IPS-15b (cell line): ENCODE results near the gene NRAS.
A peak's percentile ranks its signal among the peaks of the same experiment; 100 is the strongest.

Experiments used
- H3K27me3 ChIP-seq: one replicate; pipeline ENCODE4 v1.6.1; 2013; ENCODE audit warnings: low read length; ENCODE audit not compliant: control insufficient read depth, insufficient read depth
- H3K36me3 ChIP-seq: one replicate; pipeline ENCODE4 v1.6.1; 2013; ENCODE audit warnings: low read length; ENCODE audit not compliant: control insufficient read depth, insufficient read depth
- H3K4me1 ChIP-seq: one replicate; pipeline ENCODE4 v1.6.1; 2013; ENCODE audit warnings: mild to moderate bottlenecking, low read length; ENCODE audit not compliant: control insufficient read depth, insufficient read depth
- H3K4me3 ChIP-seq: one replicate; pipeline ENCODE4 v1.5.1; 2013; ENCODE audit warnings: low read depth, low read length
- H3K9ac ChIP-seq: one replicate; pipeline ENCODE4 v1.6.1; 2013; ENCODE audit warnings: low read depth, mild to moderate bottlenecking, low read length
- H3K9me3 ChIP-seq: one replicate; pipeline ENCODE4 v1.6.1; 2013; ENCODE audit warnings: mild to moderate bottlenecking, low read length; ENCODE audit not compliant: control insufficient read depth, insufficient read depth

Gene NRAS

GRCh38 chr1:114695430-114696058, 21.0 kb downstream of the NRAS start, which contains the start of gene AMPD1:
Gene AMPD1, minus strand, starts transcription at chr1:114695546. Its CDS starts 75 bp downstream, at chr1:114695471.
- Histone ChIP-seq H3K27me3 (no peaks in the 10 kb centered on the region), H3K4me3 (no peak within 1 kb of the TSS), H3K9ac (no peak within 1 kb of the TSS), H3K9me3 (no peaks in the 10 kb centered on the region), H3K36me3 (no peaks in the 10 kb centered on the region), H3K4me1 (no peaks in the 10 kb centered on the region)

- Histone ChIP-seq H3K4me3 (no peak overlapping the region), H3K9ac (no peak overlapping the region)
Measured at GRCh38 chr1:114694540-114695310, 21.8 kb downstream of the NRAS start.

GRCh38 chr1:114692947-114693346, 23.6 kb downstream of the NRAS start:
- no peaks in the 10 kb centered on the region for H3K9me3 ChIP-seq
- H3K27me3 ChIP-seq: peaks cover 2% of the 10 kb centered on the region
- no peak overlapping the region for H3K9ac ChIP-seq
- no peaks in the 10 kb centered on the region for H3K4me1 ChIP-seq
- no peak overlapping the region for H3K4me3 ChIP-seq
- H3K36me3 ChIP-seq: no peaks in the 10 kb centered on the region

More at GRCh38 chr1:114694540-114695310, 21.8 kb downstream of the NRAS start:
- no peaks in the 10 kb centered on the region for H3K4me1 ChIP-seq
- H3K36me3 ChIP-seq: no peaks in the 10 kb centered on the region
- H3K27me3 ChIP-seq: no peaks in the 10 kb centered on the region
- H3K9me3 ChIP-seq: no peaks in the 10 kb centered on the region

- Histone ChIP-seq H3K4me1 (no peaks in the 10 kb centered on the region), H3K4me3 (no peak overlapping the region), H3K36me3 (no peaks in the 10 kb centered on the region), H3K9ac (no peak overlapping the region), H3K9me3 (no peaks in the 10 kb centered on the region), H3K27me3 (peaks cover 4% of the 10 kb centered on the region)
Measured at GRCh38 chr1:114691061-114691460, 25.5 kb downstream of the NRAS start.

DNA sequence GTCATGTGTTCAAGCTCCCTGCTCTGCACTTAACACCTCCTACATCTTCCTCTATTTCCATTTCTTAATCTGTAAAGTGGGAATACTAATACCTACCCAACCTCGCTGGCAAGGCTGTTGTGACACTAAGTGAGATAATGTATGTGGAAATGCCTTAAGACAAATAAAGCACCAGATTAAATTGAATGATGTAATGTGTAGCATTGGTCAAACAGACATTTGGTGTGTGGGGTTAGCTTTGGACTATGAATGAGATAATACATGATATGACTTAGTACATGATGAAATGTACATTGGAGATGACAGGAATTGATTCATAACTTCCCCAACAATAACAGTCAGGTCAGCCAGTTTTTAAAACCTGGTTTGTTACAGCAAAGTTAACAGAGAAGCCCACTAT, 26.4 kb downstream of the NRAS start:
- Histone ChIP-seq H3K36me3 (no peaks in the 10 kb centered on the region), H3K4me1 (no peaks in the 10 kb centered on the region), H3K27me3 (peaks cover 4% of the 10 kb centered on the region), H3K9ac (no peak overlapping the region), H3K4me3 (no peak overlapping the region), H3K9me3 (no peaks in the 10 kb centered on the region)

- H3K4me3 ChIP-seq: no peak overlapping the region
- H3K9me3 ChIP-seq: no peaks in the 10 kb centered on the region
- no peak overlapping the region for H3K9ac ChIP-seq
- H3K27me3 ChIP-seq: peaks cover 4% of the 10 kb centered on the region
- H3K4me1 ChIP-seq: no peaks in the 10 kb centered on the region
- H3K36me3 ChIP-seq: no peaks in the 10 kb centered on the region
Measured at GRCh38 chr1:114688526-114688925, 28.0 kb downstream of the NRAS start.

GRCh38 chr1:114685851-114686250, 30.7 kb downstream of the NRAS start:
- peaks cover 4% of the 10 kb centered on the region for H3K27me3 ChIP-seq
- H3K4me3 ChIP-seq: no peak overlapping the region
- no peaks in the 10 kb centered on the region for H3K9me3 ChIP-seq
- no peaks in the 10 kb centered on the region for H3K36me3 ChIP-seq
- H3K4me1 ChIP-seq: no peaks in the 10 kb centered on the region
- no peak overlapping the region for H3K9ac ChIP-seq

GRCh38 chr1:114677691-114678090, 38.9 kb downstream of the NRAS start:
- H3K36me3 ChIP-seq: no peaks in the 10 kb centered on the region
- H3K9ac ChIP-seq: no peak overlapping the region
- peaks cover 11% of the 10 kb centered on the region for H3K27me3 ChIP-seq
- no peaks in the 10 kb centered on the region for H3K9me3 ChIP-seq
- H3K4me1 ChIP-seq: no peaks in the 10 kb centered on the region
- H3K4me3 ChIP-seq: no peak overlapping the region

DNA sequence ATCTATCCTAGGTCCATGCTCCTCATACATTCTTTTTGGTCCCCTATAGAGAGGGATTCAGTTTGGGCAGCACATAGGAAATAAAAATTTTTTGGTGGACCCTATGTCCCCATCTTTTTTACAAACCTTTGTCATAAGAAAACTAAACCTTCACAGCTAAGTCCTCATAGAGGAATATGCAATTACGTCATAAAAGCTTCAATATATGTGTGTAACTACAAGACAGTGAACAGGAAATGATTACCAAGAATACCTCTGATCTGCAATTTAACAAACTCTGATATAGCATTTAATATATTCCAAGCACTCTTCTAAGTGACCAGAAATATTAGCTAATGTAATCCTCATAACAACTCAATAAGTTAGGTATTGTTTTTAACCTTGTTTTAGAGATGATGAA, 40.5 kb downstream of the NRAS start:
- no peaks in the 10 kb centered on the region for H3K9me3 ChIP-seq
- peaks cover 11% of the 10 kb centered on the region for H3K27me3 ChIP-seq
- no peaks in the 10 kb centered on the region for H3K36me3 ChIP-seq
- no peaks in the 10 kb centered on the region for H3K4me1 ChIP-seq
- no peak overlapping the region for H3K9ac ChIP-seq
- no peak overlapping the region for H3K4me3 ChIP-seq

GRCh38 chr1:114671939-114672275, 44.7 kb downstream of the NRAS start:
- Histone ChIP-seq H3K4me3 (no peak overlapping the region), H3K9ac (no peak overlapping the region)

GRCh38 chr1:114671011-114671938, 45.3 kb downstream of the NRAS start:
- Histone ChIP-seq H3K27me3 (peaks cover 11% of the 10 kb centered on the region), H3K4me3 (peak overlapping the region; percentile 1), H3K4me1 (no peaks in the 10 kb centered on the region), H3K36me3 (no peaks in the 10 kb centered on the region), H3K9me3 (no peaks in the 10 kb centered on the region), H3K9ac (no peak overlapping the region)

More at GRCh38 chr1:114671939-114672275, 44.7 kb downstream of the NRAS start:
- no peaks in the 10 kb centered on the region for H3K36me3 ChIP-seq
- H3K27me3 ChIP-seq: peaks cover 11% of the 10 kb centered on the region
- no peaks in the 10 kb centered on the region for H3K9me3 ChIP-seq
- no peaks in the 10 kb centered on the region for H3K4me1 ChIP-seq
